ENCODE results near the gene COQ6. TPM values are rescaled to one million over a fixed set of nuclear protein-coding genes. Genes with fewer than 3 reads are reported as not detected.
A peak's percentile ranks its signal among the peaks of the same experiment; 100 is the strongest.

The COQ6 gene
- polyA plus RNA-seq, 1 donor, result 25.4 TPM

DNA sequence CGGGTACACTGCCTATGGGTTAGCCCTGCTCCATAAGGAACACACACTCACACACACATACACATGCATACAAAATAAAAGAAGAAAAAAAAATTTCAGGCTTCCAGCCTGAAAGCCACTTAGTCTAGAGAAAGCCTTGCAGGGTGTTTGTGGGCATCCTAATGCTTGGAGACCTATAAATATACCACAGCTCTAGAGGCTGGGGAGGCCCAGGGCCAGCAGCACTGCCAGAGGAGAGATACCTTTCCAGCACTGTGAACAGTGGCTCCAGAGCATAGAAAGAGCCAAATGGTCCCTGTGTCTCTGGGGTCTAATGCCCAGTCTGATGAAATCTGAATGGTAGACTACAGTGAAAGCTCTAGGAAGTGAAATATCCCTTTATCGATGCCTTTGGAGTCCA, 13.1 kb upstream of the COQ6 start:
- H3K4me1 ChIP-seq (ENCODE audit: control insufficient read depth, insufficient read depth, low read length), result no peaks in the 10 kb centered on the region
- DNase-seq, result no peak
- WGBS (ENCODE audit: insufficient coverage, low lambda C conversion rate), result 100% methylated on average over 1 of the region's 2 CpGs
- H3K9me3 ChIP-seq (ENCODE audit: control insufficient read depth, low read depth, low read length), result no peaks in the 10 kb centered on the region
- peaks cover 44% of the 10 kb centered on the region for H3K36me3 ChIP-seq (ENCODE audit: control insufficient read depth, insufficient read depth, low read length)
- no peak overlapping the region for H3K27ac ChIP-seq (ENCODE audit: low read length)
- H3K27me3 ChIP-seq (ENCODE audit: control insufficient read depth, insufficient read depth, low read length), result peaks cover 20% of the 10 kb centered on the region
- H3K4me3 ChIP-seq (ENCODE audit: low read length), result no peak overlapping the region

DNA sequence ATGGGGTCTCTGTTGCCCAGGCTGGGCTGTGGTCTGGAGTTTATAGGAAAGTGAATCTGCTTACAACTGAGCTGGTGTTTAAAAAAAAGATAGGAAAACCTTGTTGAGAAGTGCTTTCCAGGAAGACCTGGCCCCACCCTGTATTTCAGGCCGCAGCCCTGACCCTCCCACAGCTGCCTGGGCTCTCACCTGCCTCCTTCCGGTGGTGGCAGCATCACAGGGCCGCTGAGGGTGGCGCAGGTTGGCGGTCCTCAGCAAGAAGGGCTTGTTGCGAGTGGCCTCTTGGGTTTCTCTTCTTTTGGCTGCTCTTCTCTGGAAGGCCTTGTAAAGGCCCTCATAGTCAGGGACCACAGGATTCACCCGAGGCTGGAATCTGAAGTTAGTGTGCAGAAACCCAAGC, 7.9 kb upstream of the COQ6 start:
- no peaks in the 10 kb centered on the region for H3K9me3 ChIP-seq (ENCODE audit: control insufficient read depth, low read depth, low read length)
- DNase-seq, result no peak
- no peak overlapping the region for H3K4me3 ChIP-seq (ENCODE audit: low read length)
- peaks cover 31% of the 10 kb centered on the region for H3K36me3 ChIP-seq (ENCODE audit: control insufficient read depth, insufficient read depth, low read length)
- H3K27me3 ChIP-seq (ENCODE audit: control insufficient read depth, insufficient read depth, low read length), result peaks cover 35% of the 10 kb centered on the region
- H3K4me1 ChIP-seq (ENCODE audit: control insufficient read depth, insufficient read depth, low read length), result peaks cover 3% of the 10 kb centered on the region
- WGBS (ENCODE audit: insufficient coverage, low lambda C conversion rate), result no CpG with 5 or more reads among the region's 7 CpGs
- H3K27ac ChIP-seq (ENCODE audit: low read length), result no peak overlapping the region

DNA sequence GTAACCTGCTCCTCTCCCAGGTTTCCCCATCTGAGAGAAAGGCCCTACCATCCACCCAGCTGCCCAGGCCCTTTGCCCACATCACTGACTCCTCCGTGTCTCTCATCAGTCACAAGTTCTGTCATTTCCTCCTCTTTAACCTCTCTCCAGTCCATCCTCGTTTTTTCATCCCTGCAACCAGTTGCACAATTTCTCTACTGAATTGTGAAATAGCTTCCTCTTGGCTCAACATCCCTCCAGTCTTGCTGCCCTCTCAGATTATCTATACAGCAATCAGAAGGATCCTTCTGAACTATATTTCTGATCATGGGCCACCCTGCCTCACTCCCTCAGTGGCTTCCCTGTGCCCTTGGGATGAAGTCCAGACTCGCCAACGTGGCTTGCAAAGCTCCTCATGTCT, 7.0 kb upstream of the COQ6 start:
- H3K9me3 ChIP-seq (ENCODE audit: control insufficient read depth, low read depth, low read length), result no peaks in the 10 kb centered on the region
- H3K27me3 ChIP-seq (ENCODE audit: control insufficient read depth, insufficient read depth, low read length), result peaks cover 41% of the 10 kb centered on the region
- peaks cover 3% of the 10 kb centered on the region for H3K4me1 ChIP-seq (ENCODE audit: control insufficient read depth, insufficient read depth, low read length)
- H3K27ac ChIP-seq (ENCODE audit: low read length), result no peak overlapping the region
- peaks cover 27% of the 10 kb centered on the region for H3K36me3 ChIP-seq (ENCODE audit: control insufficient read depth, insufficient read depth, low read length)
- peak; percentile 52 to 72 for DNase-seq
- 36% methylated on average over 2 of the region's 4 CpGs for WGBS (ENCODE audit: insufficient coverage, low lambda C conversion rate)
- H3K4me3 ChIP-seq (ENCODE audit: low read length), result no peak overlapping the region

DNA sequence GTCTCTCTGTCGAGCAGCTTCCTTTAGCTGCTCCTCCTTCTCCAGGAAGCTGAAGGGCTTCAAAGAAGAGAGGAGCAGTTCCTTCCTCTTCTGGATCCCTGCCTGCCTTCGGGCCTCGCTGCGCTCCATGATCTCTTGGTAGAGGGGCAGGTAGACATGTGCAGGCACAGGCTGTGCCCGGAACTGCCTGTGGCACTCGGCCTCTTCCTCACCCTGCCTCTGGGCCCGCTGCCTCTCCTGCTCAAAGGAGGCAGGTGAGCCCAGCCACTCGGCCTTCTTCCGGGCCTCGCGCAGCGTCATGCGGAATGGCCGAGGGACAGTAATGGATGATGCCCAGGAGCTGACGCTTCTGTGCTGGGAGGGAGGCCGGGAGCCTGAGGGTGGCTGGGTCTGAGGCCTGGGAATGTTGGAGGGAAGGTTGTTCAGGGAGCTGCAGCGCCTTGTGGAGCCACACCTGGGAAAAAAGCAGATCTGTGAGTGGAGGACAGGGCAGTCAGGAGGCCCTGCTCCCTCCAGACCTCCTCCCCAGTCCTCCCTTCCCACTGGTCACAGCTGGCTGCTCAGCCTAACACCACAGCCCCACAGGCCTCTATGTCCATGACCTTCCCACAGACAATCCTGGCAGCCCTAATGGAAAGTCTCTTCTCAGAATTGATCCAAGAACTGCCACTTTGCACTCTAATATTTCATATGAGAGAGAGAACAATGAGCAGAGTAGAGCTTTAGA, 5.5 kb upstream of the COQ6 start:
- Histone ChIP-seq H3K4me3 (ENCODE audit: low read length) (no peak overlapping the region), H3K36me3 (ENCODE audit: control insufficient read depth, insufficient read depth, low read length) (peaks cover 27% of the 10 kb centered on the region), H3K27me3 (ENCODE audit: control insufficient read depth, insufficient read depth, low read length) (peaks cover 42% of the 10 kb centered on the region), H3K27ac (ENCODE audit: low read length) (no peak overlapping the region), H3K4me1 (ENCODE audit: control insufficient read depth, insufficient read depth, low read length) (peaks cover 3% of the 10 kb centered on the region), H3K9me3 (ENCODE audit: control insufficient read depth, low read depth, low read length) (no peaks in the 10 kb centered on the region)
- no CpG with 5 or more reads among the region's 17 CpGs for WGBS (ENCODE audit: insufficient coverage, low lambda C conversion rate)
- no peak for DNase-seq

DNA sequence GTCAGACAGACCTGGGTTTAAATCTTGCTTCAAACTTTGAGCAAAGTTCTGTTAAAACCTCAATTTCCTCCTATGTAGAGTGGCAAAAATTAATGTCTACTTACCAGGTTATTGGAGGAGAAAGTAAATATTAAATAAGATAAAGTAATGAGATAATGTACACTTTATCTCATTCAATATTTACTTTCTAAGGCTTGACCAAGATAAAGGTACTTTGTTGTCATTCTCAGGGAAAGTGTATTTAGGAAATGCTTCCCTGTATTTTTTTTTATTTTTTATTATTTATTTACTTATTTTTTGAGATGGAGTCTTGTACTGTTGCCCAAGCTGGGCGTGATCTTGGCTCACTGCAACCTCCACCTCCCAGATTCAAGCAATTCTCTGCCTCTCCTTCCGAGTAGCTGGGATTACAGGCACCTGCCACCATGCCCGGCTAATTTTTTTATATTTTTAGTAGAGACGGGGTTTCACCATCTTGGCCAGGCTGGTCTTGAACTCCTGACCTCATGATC, 4.9 kb upstream of the COQ6 start:
- Histone ChIP-seq H3K4me1 (ENCODE audit: control insufficient read depth, insufficient read depth, low read length) (peaks cover 3% of the 10 kb centered on the region), H3K4me3 (ENCODE audit: low read length) (no peak overlapping the region), H3K36me3 (ENCODE audit: control insufficient read depth, insufficient read depth, low read length) (peaks cover 21% of the 10 kb centered on the region), H3K27ac (ENCODE audit: low read length) (no peak overlapping the region), H3K27me3 (ENCODE audit: control insufficient read depth, insufficient read depth, low read length) (peaks cover 36% of the 10 kb centered on the region), H3K9me3 (ENCODE audit: control insufficient read depth, low read depth, low read length) (no peaks in the 10 kb centered on the region)
- WGBS (ENCODE audit: insufficient coverage, low lambda C conversion rate), result no CpG with 5 or more reads among the region's 4 CpGs
- DNase-seq, result peak; percentile 6 to 14

DNA sequence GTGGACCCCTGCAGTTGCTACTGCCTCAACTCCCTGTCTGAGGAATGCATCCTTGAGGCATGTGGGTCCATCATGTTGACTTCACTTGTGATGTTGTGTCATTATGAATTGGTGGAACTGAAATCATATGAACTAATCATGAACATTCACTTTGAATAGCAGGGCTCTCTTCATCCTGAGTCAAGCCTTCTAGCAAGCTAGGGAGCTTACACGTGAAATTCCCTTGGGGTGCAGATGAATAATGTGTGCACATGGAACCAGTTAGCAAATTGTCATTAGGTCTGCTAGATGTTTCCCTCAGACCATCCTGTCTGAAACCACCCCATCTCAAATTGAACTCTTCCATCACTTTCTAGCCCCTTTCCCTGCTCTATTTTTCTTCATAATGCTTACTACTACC, 3.6 kb downstream of the COQ6 start:
- Histone ChIP-seq H3K36me3 (ENCODE audit: control insufficient read depth, insufficient read depth, low read length) (peaks cover 34% of the 10 kb centered on the region), H3K4me1 (ENCODE audit: control insufficient read depth, insufficient read depth, low read length) (no peaks in the 10 kb centered on the region), H3K4me3 (ENCODE audit: low read length) (no peak overlapping the region), H3K27ac (ENCODE audit: low read length) (no peak overlapping the region), H3K27me3 (ENCODE audit: control insufficient read depth, insufficient read depth, low read length) (no peaks in the 10 kb centered on the region), H3K9me3 (ENCODE audit: control insufficient read depth, low read depth, low read length) (no peaks in the 10 kb centered on the region)
- WGBS (ENCODE audit: insufficient coverage, low lambda C conversion rate), result no CpG with 5 or more reads among the region's 1 CpG
- DNase-seq, result no peak

DNA sequence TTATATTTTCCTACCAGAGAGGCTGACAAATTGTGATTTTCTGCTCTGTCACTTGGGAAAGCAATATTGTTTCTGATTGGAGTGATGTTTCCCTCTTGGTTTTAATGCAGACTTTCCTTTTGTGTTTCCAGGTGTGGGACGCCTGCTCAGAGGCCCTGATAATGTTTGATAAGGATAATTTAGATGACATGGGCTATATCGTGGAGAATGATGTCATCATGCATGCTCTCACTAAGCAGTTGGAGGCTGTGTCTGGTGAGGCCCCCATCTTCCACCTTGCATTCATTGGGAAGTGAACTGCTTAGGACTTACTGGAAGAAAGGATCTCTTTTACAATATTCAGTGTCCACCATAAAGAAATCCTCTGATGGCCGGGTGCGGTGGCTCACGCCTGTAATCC, 5.6 kb downstream of the COQ6 start:
- Histone ChIP-seq H3K9me3 (ENCODE audit: control insufficient read depth, low read depth, low read length) (no peaks in the 10 kb centered on the region), H3K27me3 (ENCODE audit: control insufficient read depth, insufficient read depth, low read length) (no peaks in the 10 kb centered on the region), H3K4me3 (ENCODE audit: low read length) (no peak overlapping the region), H3K4me1 (ENCODE audit: control insufficient read depth, insufficient read depth, low read length) (no peaks in the 10 kb centered on the region), H3K36me3 (ENCODE audit: control insufficient read depth, insufficient read depth, low read length) (peaks cover 50% of the 10 kb centered on the region), H3K27ac (ENCODE audit: low read length) (no peak overlapping the region)
- DNase-seq, result no peak
- no CpG with 5 or more reads among the region's 5 CpGs for WGBS (ENCODE audit: insufficient coverage, low lambda C conversion rate)

DNA sequence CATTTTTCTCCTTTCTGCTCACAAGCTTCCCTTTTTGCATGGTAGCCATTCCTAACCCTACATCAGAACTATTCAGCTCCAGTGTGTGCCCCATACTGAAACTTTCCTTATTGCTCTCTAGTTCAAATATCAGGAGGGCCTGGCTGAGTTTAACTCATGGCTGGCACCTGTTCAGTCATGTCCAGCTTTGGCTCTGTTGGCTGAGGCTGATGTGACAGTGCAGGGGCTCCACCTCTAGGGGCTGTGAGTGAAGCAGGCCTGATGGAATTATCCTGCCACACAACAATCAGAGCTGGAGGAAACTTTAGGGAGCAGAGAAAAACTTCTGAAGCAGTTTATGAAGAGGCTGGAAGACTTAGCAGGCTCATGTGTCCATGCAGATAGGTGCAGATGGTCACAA, 8.5 kb downstream of the COQ6 start:
- no peak for DNase-seq
- no peaks in the 10 kb centered on the region for H3K9me3 ChIP-seq (ENCODE audit: control insufficient read depth, low read depth, low read length)
- peaks cover 67% of the 10 kb centered on the region for H3K36me3 ChIP-seq (ENCODE audit: control insufficient read depth, insufficient read depth, low read length)
- H3K4me1 ChIP-seq (ENCODE audit: control insufficient read depth, insufficient read depth, low read length), result no peaks in the 10 kb centered on the region
- no peak overlapping the region for H3K27ac ChIP-seq (ENCODE audit: low read length)
- H3K4me3 ChIP-seq (ENCODE audit: low read length), result no peak overlapping the region
- H3K27me3 ChIP-seq (ENCODE audit: control insufficient read depth, insufficient read depth, low read length), result no peaks in the 10 kb centered on the region

DNA sequence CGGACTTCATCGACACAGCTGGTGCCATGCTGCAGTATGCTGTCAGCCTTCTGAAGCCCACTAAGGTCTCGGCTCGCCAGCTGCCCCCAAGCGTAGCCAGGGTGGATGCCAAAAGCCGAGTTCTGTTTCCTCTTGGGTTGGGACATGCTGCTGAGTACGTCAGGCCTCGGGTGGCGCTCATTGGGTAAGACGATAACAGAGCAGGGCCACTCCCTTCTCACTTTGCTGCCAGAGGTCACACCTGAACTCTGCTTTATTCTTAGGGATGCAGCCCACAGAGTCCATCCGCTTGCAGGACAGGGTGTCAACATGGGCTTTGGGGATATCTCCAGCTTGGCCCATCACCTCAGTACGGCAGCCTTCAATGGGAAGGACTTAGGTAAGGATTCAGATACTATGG, 11.1 kb downstream of the COQ6 start:
- H3K4me1 ChIP-seq (ENCODE audit: control insufficient read depth, insufficient read depth, low read length), result no peaks in the 10 kb centered on the region
- no peak for DNase-seq
- H3K9me3 ChIP-seq (ENCODE audit: control insufficient read depth, low read depth, low read length), result no peaks in the 10 kb centered on the region
- no CpG with 5 or more reads among the region's 12 CpGs for WGBS (ENCODE audit: insufficient coverage, low lambda C conversion rate)
- peaks cover 69% of the 10 kb centered on the region for H3K36me3 ChIP-seq (ENCODE audit: control insufficient read depth, insufficient read depth, low read length)
- H3K27ac ChIP-seq (ENCODE audit: low read length), result no peak overlapping the region
- H3K27me3 ChIP-seq (ENCODE audit: control insufficient read depth, insufficient read depth, low read length), result no peaks in the 10 kb centered on the region
- no peak overlapping the region for H3K4me3 ChIP-seq (ENCODE audit: low read length)

DNA sequence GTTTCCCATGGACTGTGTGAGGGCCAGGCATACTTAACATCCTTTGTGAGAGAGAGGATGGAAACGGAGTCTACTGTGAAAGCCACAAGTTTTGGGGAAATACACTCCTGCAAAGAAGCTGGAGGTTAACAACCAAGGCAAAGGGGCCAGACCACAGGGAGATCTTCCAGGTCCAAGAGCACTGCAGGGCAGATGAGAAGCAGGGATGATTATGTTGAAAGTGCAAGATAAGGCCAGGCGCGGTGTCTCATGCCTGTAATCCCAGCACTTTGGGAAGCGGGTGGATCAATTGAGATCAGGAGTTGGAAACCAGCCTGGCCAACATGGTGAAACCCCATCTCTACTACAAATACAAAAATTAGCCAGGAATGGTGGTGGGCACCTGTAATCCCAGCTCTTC, 15.1 kb downstream of the COQ6 start:
- WGBS (ENCODE audit: insufficient coverage, low lambda C conversion rate), result 100% methylated on average over 1 of the region's 4 CpGs
- Histone ChIP-seq H3K27me3 (ENCODE audit: control insufficient read depth, insufficient read depth, low read length) (no peaks in the 10 kb centered on the region), H3K9me3 (ENCODE audit: control insufficient read depth, low read depth, low read length) (no peaks in the 10 kb centered on the region), H3K27ac (ENCODE audit: low read length) (no peak overlapping the region), H3K4me3 (ENCODE audit: low read length) (no peak overlapping the region), H3K4me1 (ENCODE audit: control insufficient read depth, insufficient read depth, low read length) (no peaks in the 10 kb centered on the region), H3K36me3 (ENCODE audit: control insufficient read depth, insufficient read depth, low read length) (peaks cover 71% of the 10 kb centered on the region)
- no peak for DNase-seq

DNA sequence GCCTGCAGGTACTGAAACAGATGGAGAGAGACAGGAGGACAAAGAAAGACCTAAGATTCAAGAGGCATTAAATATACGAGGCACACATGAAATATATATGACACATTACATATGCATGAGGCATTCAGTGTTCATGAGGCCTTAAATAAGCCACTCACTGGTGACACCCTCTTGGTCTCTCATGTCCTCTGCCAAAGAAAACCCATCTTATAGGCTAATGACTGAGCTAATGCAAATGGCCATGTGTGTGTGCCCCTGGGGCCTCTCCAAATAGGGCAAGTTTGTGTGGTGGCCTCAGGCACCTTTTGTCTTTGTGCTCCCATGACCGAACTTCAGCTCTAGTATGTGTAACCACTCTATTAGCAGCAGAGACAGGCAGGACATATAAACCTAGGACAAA, 18.8 kb downstream of the COQ6 start:
- DNase-seq, result no peak
- no peaks in the 10 kb centered on the region for H3K27me3 ChIP-seq (ENCODE audit: control insufficient read depth, insufficient read depth, low read length)
- H3K27ac ChIP-seq (ENCODE audit: low read length), result no peak overlapping the region
- WGBS (ENCODE audit: insufficient coverage, low lambda C conversion rate), result no CpG with 5 or more reads among the region's 2 CpGs
- no peaks in the 10 kb centered on the region for H3K4me1 ChIP-seq (ENCODE audit: control insufficient read depth, insufficient read depth, low read length)
- H3K4me3 ChIP-seq (ENCODE audit: low read length), result no peak overlapping the region
- no peaks in the 10 kb centered on the region for H3K9me3 ChIP-seq (ENCODE audit: control insufficient read depth, low read depth, low read length)
- peaks cover 75% of the 10 kb centered on the region for H3K36me3 ChIP-seq (ENCODE audit: control insufficient read depth, insufficient read depth, low read length)
